B cell (primary cell): ENCODE measurements around the gene DNAAF3.

Source experiments
- EZH2 ChIP-seq: IDR thresholded peaks from 2 replicates; pipeline ENCODE4 v1.6.1; 2012; ENCODE audit warnings: borderline replicate concordance, low read depth, mild to moderate bottlenecking, moderate library complexity, low read length; ENCODE audit not compliant: insufficient read depth, poor library complexity, severe bottlenecking
- TF ChIP-seq, protein P1 (sequence below): fragments of 200-600 bp; IDR thresholded peaks from one replicate; pipeline ENCODE4 v1.8.0; 2022; ENCODE audit warnings: antibody characterized with exemption, mild to moderate bottlenecking

DNA sequence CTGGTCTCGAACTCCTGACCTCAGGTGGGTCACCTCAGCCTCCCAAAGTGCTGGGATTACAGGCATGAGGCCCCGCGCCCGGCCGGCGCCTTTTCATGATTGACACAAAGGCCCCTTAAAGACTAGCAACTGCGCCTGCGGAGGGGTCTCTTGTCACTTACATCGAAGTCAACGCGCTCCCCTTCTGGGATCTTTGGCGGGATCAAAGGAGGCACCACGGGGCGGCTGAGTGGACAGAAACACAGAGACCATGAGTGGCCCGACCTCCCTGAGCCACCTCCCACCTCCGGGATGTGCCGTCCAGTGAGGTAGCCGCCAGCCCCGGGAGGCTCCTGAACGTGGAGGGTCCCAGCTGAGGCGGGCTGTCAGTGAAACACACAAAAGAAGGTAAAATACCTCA lies 24.7 kb downstream of the DNAAF3 start:
- TF ChIP-seq, protein P1, sequence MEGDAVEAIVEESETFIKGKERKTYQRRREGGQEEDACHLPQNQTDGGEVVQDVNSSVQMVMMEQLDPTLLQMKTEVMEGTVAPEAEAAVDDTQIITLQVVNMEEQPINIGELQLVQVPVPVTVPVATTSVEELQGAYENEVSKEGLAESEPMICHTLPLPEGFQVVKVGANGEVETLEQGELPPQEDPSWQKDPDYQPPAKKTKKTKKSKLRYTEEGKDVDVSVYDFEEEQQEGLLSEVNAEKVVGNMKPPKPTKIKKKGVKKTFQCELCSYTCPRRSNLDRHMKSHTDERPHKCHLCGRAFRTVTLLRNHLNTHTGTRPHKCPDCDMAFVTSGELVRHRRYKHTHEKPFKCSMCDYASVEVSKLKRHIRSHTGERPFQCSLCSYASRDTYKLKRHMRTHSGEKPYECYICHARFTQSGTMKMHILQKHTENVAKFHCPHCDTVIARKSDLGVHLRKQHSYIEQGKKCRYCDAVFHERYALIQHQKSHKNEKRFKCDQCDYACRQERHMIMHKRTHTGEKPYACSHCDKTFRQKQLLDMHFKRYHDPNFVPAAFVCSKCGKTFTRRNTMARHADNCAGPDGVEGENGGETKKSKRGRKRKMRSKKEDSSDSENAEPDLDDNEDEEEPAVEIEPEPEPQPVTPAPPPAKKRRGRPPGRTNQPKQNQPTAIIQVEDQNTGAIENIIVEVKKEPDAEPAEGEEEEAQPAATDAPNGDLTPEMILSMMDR: no peak
- TF ChIP-seq EZH2: no peak
